H1 (cell line): Measurements from ENCODE around the gene ZFP36L2. TPM values are rescaled to one million over a fixed set of nuclear protein-coding genes. Genes with fewer than 3 reads are reported as not detected.

Source experiments
- CHD7 ChIP-seq: fragments of 300-600 bp; sonication (generic); IDR thresholded peaks from 2 replicates; pipeline ENCODE4 v1.7.1; 2012; ENCODE audit warnings: low read length, moderate library complexity, mild to moderate bottlenecking, inconsistent platforms; ENCODE audit not compliant: insufficient replicate concordance
- CREB1 ChIP-seq: IDR thresholded peaks from 2 replicates; pipeline ENCODE4 v1.6.1; 2012; ENCODE audit warnings: inconsistent platforms
- FOSL1 ChIP-seq: IDR thresholded peaks from 2 replicates; pipeline ENCODE4 v1.6.1; 2011; ENCODE audit warnings: mild to moderate bottlenecking, low read depth, low read length, moderate library complexity; ENCODE audit not compliant: insufficient read depth
- KDM5A ChIP-seq: fragments of 200-600 bp; IDR thresholded peaks from 2 replicates; pipeline ENCODE4 v1.7.1; 2012; ENCODE audit warnings: mild to moderate bottlenecking, low read length, inconsistent platforms, mixed read lengths
- NRF1 ChIP-seq: IDR thresholded peaks from 2 replicates; pipeline ENCODE4 v1.6.1; 2011; ENCODE audit warnings: mild to moderate bottlenecking, low read depth, low read length, improper control_type of control experiment
- polyA plus RNA-seq, 7 experiments: library from polyadenylated mRNA; depleted of rRNA in 3 of 7; stranded (reverse) in 5 of 7; unstranded in 2 of 7; fragments of >200 nt in 5 of 7; fragments of 200-250 nt in 2 of 7; gene quantifications; 1 replicate in 5 of 7; 2 replicates in 1 of 7; 4 replicates in 1 of 7; pipeline versions ENCODE4 v1.2.1 to v1.2.3, GENCODE V29; 2011 to 2013; ENCODE audit warnings: missing spikeins in 2 of 7, mixed read lengths in 2 of 7
- total RNA-seq: library from RNA; stranded (reverse); fragmentation: NEBNext Ultra II Directional; extraction: Animal tissue kit (Norgen Biotek cat#: 25700); gene quantifications from 2 replicates; pipeline ENCODE4 v1.2.1, GENCODE V29; 2021

Gene ZFP36L2
- total and polyA plus RNA-seq, 2 of the 8 experiments (the other 6 are each of a cell fraction or from before 2014, with no cell fraction given) = 13.4 to 102 TPM

DNA sequence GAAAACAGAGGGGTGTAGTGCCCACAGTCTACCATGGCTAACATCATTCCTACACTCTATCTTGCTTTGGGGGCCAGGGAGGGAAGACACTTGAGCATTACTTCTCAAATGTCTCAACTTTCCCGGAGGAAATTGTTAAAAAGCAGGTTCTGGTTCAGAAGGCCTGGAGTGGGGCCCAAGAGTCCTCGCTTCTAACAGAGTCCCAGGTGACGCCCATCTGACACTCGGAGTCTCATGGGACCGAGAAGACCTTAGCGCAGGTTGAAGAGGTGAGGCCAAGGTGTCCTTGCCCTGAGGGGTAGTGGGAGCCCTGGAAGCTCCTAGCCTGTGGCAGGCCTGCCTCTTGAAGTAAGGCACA, 40.1 kb downstream of the ZFP36L2 start (continued):
- TF ChIP-seq CHD7 = no peak
- no peak for TF ChIP-seq CREB1
- no peak for TF ChIP-seq NRF1
- no peak for TF ChIP-seq FOSL1
- no peak for TF ChIP-seq KDM5A
- TF ChIP-seq, all 59 proteins: peak for 0
